Measurements from ENCODE around the gene ADGRF1. TPM values are rescaled to one million over a fixed set of nuclear protein-coding genes. Genes with fewer than 3 reads are reported as not detected.

Gene ADGRF1
- total and polyA plus RNA-seq, 5 donors from 2014 or later, result not detected

DNA sequence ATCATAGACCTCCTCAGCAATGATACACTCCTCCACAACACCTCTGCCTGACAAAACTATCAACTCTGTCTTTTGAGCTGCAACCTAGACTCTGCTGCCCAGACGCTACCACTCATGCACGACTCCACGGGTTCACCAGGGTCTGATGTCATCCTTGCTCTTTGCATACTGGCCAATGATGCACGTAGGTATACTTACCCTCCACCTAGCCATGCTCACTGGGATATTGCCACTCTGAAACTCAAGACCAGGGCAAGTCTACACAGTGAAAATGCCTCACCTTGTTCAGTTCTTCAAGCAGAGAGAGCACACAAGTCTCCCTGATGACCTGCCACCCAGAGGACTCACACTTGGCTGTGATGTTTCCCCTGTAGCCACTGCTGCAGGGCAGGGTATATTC is 27.7 kb downstream of the ADGRF1 start:
- Histone ChIP-seq H3K9me3 (ENCODE audit: control insufficient read depth in 2 of 2, low read length in 2 of 2) (no peaks in the 10 kb centered on the region), H3K4me3 (ENCODE audit: low read depth, low read length) (no peak overlapping the region), H3K27ac (ENCODE audit: insufficient read depth, low read length, poor library complexity, severe bottlenecking) (no peak overlapping the region), H3K27me3 (ENCODE audit: control insufficient read depth, insufficient read depth, low read length) (no peaks in the 10 kb centered on the region), H3K4me1 (ENCODE audit: control insufficient read depth, insufficient read depth, low read length, poor library complexity, severe bottlenecking) (no peaks in the 10 kb centered on the region), H3K36me3 (ENCODE audit: control insufficient read depth, insufficient read depth, low read length) (no peaks in the 10 kb centered on the region)
- H3K4me1 Mint-ChIP-seq, result no peaks in the 10 kb centered on the region
- ATAC-seq (ENCODE audit: low read depth in 2 of 2), result no peak
- no peak for DNase-seq
- no peaks in the 10 kb centered on the region for H3K36me3 Mint-ChIP-seq
- H3K27ac Mint-ChIP-seq, result no peak overlapping the region
- peaks cover 0 to 8% (median 2%) of the 10 kb centered on the region in 7 donors for H3K9me3 Mint-ChIP-seq
- H3K27me3 Mint-ChIP-seq, result no peaks in the 10 kb centered on the region
- no peak overlapping the region for H3K4me3 Mint-ChIP-seq

- Histone ChIP-seq H3K4me1 (ENCODE audit: control insufficient read depth, insufficient read depth, low read length, poor library complexity, severe bottlenecking) (no peaks in the 10 kb centered on the region), H3K4me3 (ENCODE audit: low read depth, low read length) (no peak overlapping the region), H3K27ac (ENCODE audit: insufficient read depth, low read length, poor library complexity, severe bottlenecking) (no peak overlapping the region), H3K36me3 (ENCODE audit: control insufficient read depth, insufficient read depth, low read length) (no peaks in the 10 kb centered on the region), H3K9me3 (ENCODE audit: control insufficient read depth in 2 of 2, low read length in 2 of 2) (no peaks in the 10 kb centered on the region), H3K27me3 (ENCODE audit: control insufficient read depth, insufficient read depth, low read length) (no peaks in the 10 kb centered on the region)
- H3K4me3 Mint-ChIP-seq, result no peak overlapping the region
- DNase-seq (no peak), ATAC-seq (ENCODE audit: low read depth in 2 of 2) (no peak)
- H3K27ac Mint-ChIP-seq, result no peak overlapping the region
- peaks cover 0 to 7% (median 2%) of the 10 kb centered on the region in 7 donors for H3K9me3 Mint-ChIP-seq
- H3K4me1 Mint-ChIP-seq, result no peaks in the 10 kb centered on the region
- no peaks in the 10 kb centered on the region for H3K36me3 Mint-ChIP-seq
- no peaks in the 10 kb centered on the region for H3K27me3 Mint-ChIP-seq
These were observed 32.5 kb downstream of the ADGRF1 start for GRCh38 chr6:47009583-47009982.

DNA sequence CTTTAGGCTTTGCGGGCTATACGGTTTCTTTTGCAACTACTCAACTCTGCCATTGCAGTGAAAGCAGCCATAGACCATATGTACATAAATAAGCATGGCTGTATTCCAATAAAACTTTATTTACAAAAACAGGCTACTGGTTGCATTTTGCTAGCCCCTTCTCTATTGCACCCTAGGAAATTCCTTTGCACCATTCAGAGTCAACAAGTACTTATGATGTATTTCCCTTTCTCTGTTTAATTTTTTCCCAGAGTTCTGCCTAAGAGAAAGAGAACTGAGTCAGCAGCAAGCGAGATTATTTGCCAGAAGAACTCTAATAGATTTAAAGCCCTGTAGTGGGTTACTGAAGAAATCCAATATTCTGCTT is 33.8 kb downstream of the ADGRF1 start:
- Mint-ChIP-seq H3K4me1 (no peaks in the 10 kb centered on the region), H3K4me3 (no peak overlapping the region), H3K27ac (no peak overlapping the region), H3K27me3 (no peaks in the 10 kb centered on the region), H3K36me3 (no peaks in the 10 kb centered on the region), H3K9me3 (peaks cover 0 to 6% (median 2%) of the 10 kb centered on the region in 7 donors)
- no peak for ATAC-seq (ENCODE audit: low read depth in 2 of 2)
- no peaks in the 10 kb centered on the region for H3K9me3 ChIP-seq (ENCODE audit: control insufficient read depth in 2 of 2, low read length in 2 of 2)
- DNase-seq, result no peak
- no peaks in the 10 kb centered on the region for H3K27me3 ChIP-seq (ENCODE audit: control insufficient read depth, insufficient read depth, low read length)
- H3K36me3 ChIP-seq (ENCODE audit: control insufficient read depth, insufficient read depth, low read length), result no peaks in the 10 kb centered on the region
- H3K4me1 ChIP-seq (ENCODE audit: control insufficient read depth, insufficient read depth, low read length, poor library complexity, severe bottlenecking), result no peaks in the 10 kb centered on the region
- H3K4me3 ChIP-seq (ENCODE audit: low read depth, low read length), result no peak overlapping the region
- no peak overlapping the region for H3K27ac ChIP-seq (ENCODE audit: insufficient read depth, low read length, poor library complexity, severe bottlenecking)

DNA sequence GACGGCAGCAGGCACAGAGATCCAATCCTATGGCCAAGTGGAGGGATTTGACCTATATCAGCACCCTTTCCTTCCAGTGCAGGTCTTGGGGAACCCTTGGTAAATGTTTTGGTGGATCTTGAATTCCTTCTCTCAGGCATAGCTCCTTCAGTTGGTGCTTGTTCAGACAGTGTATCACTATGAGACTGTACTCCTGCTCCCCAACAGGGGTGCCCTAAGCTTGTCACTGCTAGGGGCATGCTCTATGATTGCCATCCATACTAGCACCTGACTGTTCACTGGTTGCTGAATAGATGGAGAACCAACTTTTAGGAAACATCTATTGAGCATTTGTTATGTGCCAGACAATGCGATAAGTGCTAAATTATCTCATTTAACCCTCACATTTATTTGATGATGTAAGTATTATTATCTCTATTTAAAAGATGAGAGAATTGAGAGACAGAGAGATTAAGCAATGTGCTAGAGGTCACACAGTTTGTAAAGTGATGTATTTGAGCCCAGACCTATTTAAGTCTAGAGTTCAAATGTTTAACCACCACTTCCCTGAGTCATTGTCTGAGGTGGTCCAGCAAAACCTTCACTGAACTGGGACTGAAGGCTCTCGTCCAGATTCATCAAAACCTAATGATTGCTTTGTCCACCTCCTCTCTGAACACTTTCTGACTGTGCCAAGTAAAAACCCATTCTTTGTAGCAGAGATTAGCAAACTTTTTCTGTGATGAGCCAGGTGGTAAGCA is 34.3 kb downstream of the ADGRF1 start:
- Mint-ChIP-seq H3K4me3 (no peak overlapping the region), H3K27ac (no peak overlapping the region), H3K4me1 (no peaks in the 10 kb centered on the region), H3K27me3 (no peaks in the 10 kb centered on the region), H3K36me3 (no peaks in the 10 kb centered on the region), H3K9me3 (peaks cover 0 to 6% (median 1%) of the 10 kb centered on the region in 7 donors)
- no peaks in the 10 kb centered on the region for H3K4me1 ChIP-seq (ENCODE audit: control insufficient read depth, insufficient read depth, low read length, poor library complexity, severe bottlenecking)
- H3K4me3 ChIP-seq (ENCODE audit: low read depth, low read length), result no peak overlapping the region
- no peak for ATAC-seq (ENCODE audit: low read depth in 2 of 2)
- no peaks in the 10 kb centered on the region for H3K9me3 ChIP-seq (ENCODE audit: control insufficient read depth in 2 of 2, low read length in 2 of 2)
- no peaks in the 10 kb centered on the region for H3K27me3 ChIP-seq (ENCODE audit: control insufficient read depth, insufficient read depth, low read length)
- no peak for DNase-seq
- H3K36me3 ChIP-seq (ENCODE audit: control insufficient read depth, insufficient read depth, low read length), result no peaks in the 10 kb centered on the region
- H3K27ac ChIP-seq (ENCODE audit: insufficient read depth, low read length, poor library complexity, severe bottlenecking), result no peak overlapping the region

GRCh38 chr6:47005486-47005885 is 36.6 kb downstream of the ADGRF1 start:
- ATAC-seq (ENCODE audit: low read depth in 2 of 2) (no peak), DNase-seq (no peak)
- Histone ChIP-seq H3K4me3 (ENCODE audit: low read depth, low read length) (no peak overlapping the region), H3K4me1 (ENCODE audit: control insufficient read depth, insufficient read depth, low read length, poor library complexity, severe bottlenecking) (no peaks in the 10 kb centered on the region), H3K27ac (ENCODE audit: insufficient read depth, low read length, poor library complexity, severe bottlenecking) (no peak overlapping the region), H3K36me3 (ENCODE audit: control insufficient read depth, insufficient read depth, low read length) (no peaks in the 10 kb centered on the region), H3K9me3 (ENCODE audit: control insufficient read depth in 2 of 2, low read length in 2 of 2) (no peaks in the 10 kb centered on the region), H3K27me3 (ENCODE audit: control insufficient read depth, insufficient read depth, low read length) (no peaks in the 10 kb centered on the region)
- Mint-ChIP-seq H3K4me3 (no peak overlapping the region), H3K36me3 (no peaks in the 10 kb centered on the region), H3K4me1 (no peaks in the 10 kb centered on the region), H3K27ac (no peak overlapping the region), H3K9me3 (peaks cover 0 to 6% (median 0%) of the 10 kb centered on the region in 7 donors), H3K27me3 (no peaks in the 10 kb centered on the region)

- Histone ChIP-seq H3K27me3 (ENCODE audit: control insufficient read depth, insufficient read depth, low read length) (no peaks in the 10 kb centered on the region), H3K4me3 (ENCODE audit: low read depth, low read length) (no peak overlapping the region), H3K4me1 (ENCODE audit: control insufficient read depth, insufficient read depth, low read length, poor library complexity, severe bottlenecking) (no peaks in the 10 kb centered on the region), H3K36me3 (ENCODE audit: control insufficient read depth, insufficient read depth, low read length) (no peaks in the 10 kb centered on the region), H3K9me3 (ENCODE audit: control insufficient read depth in 2 of 2, low read length in 2 of 2) (no peaks in the 10 kb centered on the region), H3K27ac (ENCODE audit: insufficient read depth, low read length, poor library complexity, severe bottlenecking) (no peak overlapping the region)
- Mint-ChIP-seq H3K4me3 (no peak overlapping the region), H3K4me1 (no peaks in the 10 kb centered on the region), H3K27ac (no peak overlapping the region), H3K9me3 (peaks cover 0 to 6% (median 0%) of the 10 kb centered on the region in 7 donors), H3K27me3 (no peaks in the 10 kb centered on the region), H3K36me3 (no peaks in the 10 kb centered on the region)
- ATAC-seq (ENCODE audit: low read depth in 2 of 2) (no peak), DNase-seq (no peak)
These were observed 37.7 kb downstream of the ADGRF1 start for GRCh38 chr6:47004463-47004862.

DNA sequence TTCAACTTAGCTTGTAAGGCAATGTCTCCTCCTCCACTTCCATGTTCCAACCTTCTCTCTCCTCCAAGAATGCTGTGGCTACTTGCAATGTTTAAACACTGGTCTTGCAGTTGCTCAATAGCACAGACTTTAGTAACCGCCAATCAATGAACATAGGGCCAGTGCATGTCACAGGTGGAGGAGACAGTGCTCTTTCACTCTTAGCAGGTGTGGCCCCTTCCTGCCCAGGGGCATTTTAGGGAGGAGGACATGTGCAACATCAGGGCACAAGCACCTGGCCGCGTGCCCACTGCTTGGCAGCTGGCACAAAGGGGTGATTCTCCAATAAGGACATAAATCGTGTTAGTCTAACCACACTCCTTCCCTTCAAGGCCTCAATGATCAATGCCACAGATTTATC is 41.3 kb downstream of the ADGRF1 start:
- no peaks in the 10 kb centered on the region for H3K4me1 Mint-ChIP-seq
- no peaks in the 10 kb centered on the region for H3K9me3 ChIP-seq (ENCODE audit: control insufficient read depth in 2 of 2, low read length in 2 of 2)
- no peak overlapping the region for H3K27ac ChIP-seq (ENCODE audit: insufficient read depth, low read length, poor library complexity, severe bottlenecking)
- ATAC-seq (ENCODE audit: low read depth in 2 of 2), result no peak
- no peaks in the 10 kb centered on the region for H3K27me3 Mint-ChIP-seq
- H3K4me3 ChIP-seq (ENCODE audit: low read depth, low read length), result no peak overlapping the region
- DNase-seq, result no peak
- H3K36me3 Mint-ChIP-seq, result no peaks in the 10 kb centered on the region
- H3K4me3 Mint-ChIP-seq, result no peak overlapping the region
- H3K27ac Mint-ChIP-seq, result no peak overlapping the region
- no peaks in the 10 kb centered on the region for H3K36me3 ChIP-seq (ENCODE audit: control insufficient read depth, insufficient read depth, low read length)
- peaks cover 0 to 6% (median 0%) of the 10 kb centered on the region in 7 donors for H3K9me3 Mint-ChIP-seq
- H3K27me3 ChIP-seq (ENCODE audit: control insufficient read depth, insufficient read depth, low read length), result no peaks in the 10 kb centered on the region
- no peaks in the 10 kb centered on the region for H3K4me1 ChIP-seq (ENCODE audit: control insufficient read depth, insufficient read depth, low read length, poor library complexity, severe bottlenecking)

- Histone ChIP-seq H3K27ac (ENCODE audit: insufficient read depth, low read length, poor library complexity, severe bottlenecking) (no peak overlapping the region), H3K9me3 (ENCODE audit: control insufficient read depth in 2 of 2, low read length in 2 of 2) (no peaks in the 10 kb centered on the region), H3K4me3 (ENCODE audit: low read depth, low read length) (no peak overlapping the region), H3K36me3 (ENCODE audit: control insufficient read depth, insufficient read depth, low read length) (no peaks in the 10 kb centered on the region), H3K4me1 (ENCODE audit: control insufficient read depth, insufficient read depth, low read length, poor library complexity, severe bottlenecking) (no peaks in the 10 kb centered on the region), H3K27me3 (ENCODE audit: control insufficient read depth, insufficient read depth, low read length) (no peaks in the 10 kb centered on the region)
- ATAC-seq (ENCODE audit: low read depth in 2 of 2) (no peak), DNase-seq (no peak)
- H3K4me3 Mint-ChIP-seq, result no peak overlapping the region
- H3K27ac Mint-ChIP-seq, result no peak overlapping the region
- H3K36me3 Mint-ChIP-seq, result no peaks in the 10 kb centered on the region
- peaks cover 5% of the 10 kb centered on the region for H3K27me3 Mint-ChIP-seq
- H3K4me1 Mint-ChIP-seq, result no peaks in the 10 kb centered on the region
- peaks cover 0 to 5% (median 0%) of the 10 kb centered on the region in 7 donors for H3K9me3 Mint-ChIP-seq
These were observed 43.6 kb downstream of the ADGRF1 start for GRCh38 chr6:46998436-46999017.

Data from CD4-positive, CD25-positive, alpha-beta regulatory T cell (primary cell).